GM12892 (cell line): ENCODE results near the gene RNFT2.

Experiments used
- POLR2A ChIP-seq: IDR thresholded peaks from 2 replicates; pipeline ENCODE4 v1.6.1; 2011; ENCODE audit warnings: low read depth, low read length, control low read depth
- POLR2AphosphoS5 ChIP-seq: IDR thresholded peaks from 2 replicates; pipeline ENCODE4 v1.6.1; 2011; ENCODE audit warnings: low read depth, low read length, control low read depth
- TAF1 ChIP-seq: IDR thresholded peaks from 2 replicates; pipeline ENCODE4 v1.6.1; 2011; ENCODE audit warnings: low read depth, mild to moderate bottlenecking, control low read depth, low read length, borderline replicate concordance

- no peak for TF ChIP-seq POLR2AphosphoS5
- no peak for TF ChIP-seq POLR2A
- TF ChIP-seq TAF1: no peak
Observed at GRCh38 chr12:116792403-116792802, 54.3 kb downstream of the RNFT2 start.
